ENCODE data around the gene TOR4A.

TOR4A gene

GRCh38 chr9:137273611-137274320 lies 3.8 kb upstream of the TOR4A start:
- no peak for DNase-seq

GRCh38 chr9:137275203-137275587 lies 2.3 kb upstream of the TOR4A start:
- no peak for DNase-seq

- DNase-seq, result no peak
Measured at GRCh38 chr9:137275588-137276472, 1.7 kb upstream of the TOR4A start.

GRCh38 chr9:137276473-137277328 lies 825 bp upstream of the TOR4A start:
- no peak for DNase-seq

- DNase-seq, result no peak
Measured at GRCh38 chr9:137278061-137278701, 655 bp downstream of the TOR4A start.

GRCh38 chr9:137278721-137279711 lies 1.5 kb downstream of the TOR4A start:
- no peak for DNase-seq

GRCh38 chr9:137279741-137280473 lies 2.4 kb downstream of the TOR4A start:
- no peak for DNase-seq

- DNase-seq, result no peak
Measured at GRCh38 chr9:137280474-137281344, 3.2 kb downstream of the TOR4A start.

GRCh38 chr9:137281345-137282116 lies 4.0 kb downstream of the TOR4A start:
- no peak for DNase-seq

GRCh38 chr9:137286975-137287383 lies 9.5 kb downstream of the TOR4A start:
- DNase-seq, result no peak

GRCh38 chr9:137293094-137293481 lies 15.6 kb downstream of the TOR4A start:
- DNase-seq, result no peak

- no peak for DNase-seq
Measured at GRCh38 chr9:137293482-137294090, 16.1 kb downstream of the TOR4A start.

GRCh38 chr9:137294091-137294680 lies 16.7 kb downstream of the TOR4A start:
- DNase-seq, result no peak

- DNase-seq, result no peak
Measured at GRCh38 chr9:137294681-137295237, 17.2 kb downstream of the TOR4A start.

- DNase-seq, result no peak
Measured at GRCh38 chr9:137295238-137295811, 17.8 kb downstream of the TOR4A start.

GRCh38 chr9:137295849-137296669 lies 18.5 kb downstream of the TOR4A start:
- no peak for DNase-seq
